Endothelial cell of umbilical vein (primary cell): ENCODE measurements around the gene ACSS2. TPM values are rescaled to one million over a fixed set of nuclear protein-coding genes. Genes with fewer than 3 reads are reported as not detected.

ENCODE experiments used
- BruUV-seq: library from RNA; stranded (reverse); fragments of 400-500 nt; replicated peaks from 2 replicates; lab custom pipeline; 2021; lab: Mats Ljungman, UMichigan
- CTCF ChIA-PET: fragments of 300-600, 350-600 bp; sonication (Branson Sonifier 250); formaldehyde crosslinking; loops from one replicate; lab custom pipeline; 2021; ENCODE audit warnings: antibody characterized with exemption, inconsistent platforms; lab: Charles Lee
- POLR2A ChIA-PET: fragments of 300-600, 350-600 bp; sonication (Branson Sonifier 250); formaldehyde crosslinking; loops from one replicate; lab custom pipeline; 2021; ENCODE audit warnings: antibody characterized with exemption, inconsistent platforms; lab: Charles Lee
- DNase-seq: peaks from one replicate; pipeline ENCODE4 v3.0.0-alpha.2; 2011; ENCODE audit warnings: low read depth, low spot score
- FAIRE-seq: peaks from 2 replicates; lab custom pipeline; 2011; peaks lifted over from hg19 to GRCh38; lab: Jason Lieb, UNC
- H2AFZ ChIP-seq: 2 replicates; pipeline ENCODE4 v1.6.0; 2012; ENCODE audit warnings: low read depth, low read length, control low read depth, inconsistent platforms
- H3K27ac ChIP-seq: 2 replicates; pipeline ENCODE4 v1.5.1; 2011; ENCODE audit warnings: low read depth, mild to moderate bottlenecking, control low read depth, low read length, moderate library complexity; ENCODE audit not compliant: insufficient read depth
- H3K27me3 ChIP-seq, 2 experiments: 2 replicates each; pipeline versions ENCODE4 v1.6.0 to v1.6.1; 2011; ENCODE audit warnings: low read length in 2 of 2, mixed read lengths in 1 of 2; ENCODE audit not compliant: control insufficient read depth in 2 of 2, insufficient read depth in 2 of 2
- H3K36me3 ChIP-seq, 2 experiments: 2 replicates in 1 of 2; 3 replicates in 1 of 2; pipeline ENCODE4 v1.5.1; 2011; ENCODE audit warnings: low read length in 2 of 2, mild to moderate bottlenecking in 1 of 2, moderate library complexity in 1 of 2; ENCODE audit not compliant: control insufficient read depth in 2 of 2, insufficient read depth in 2 of 2; ENCODE audit errors: extremely low read depth in 1 of 2
- H3K4me1 ChIP-seq: 3 replicates; pipeline ENCODE4 v1.5.1; 2011; ENCODE audit warnings: mild to moderate bottlenecking, low read length; ENCODE audit not compliant: control insufficient read depth, insufficient read depth; ENCODE audit errors: extremely low read depth
- H3K4me2 ChIP-seq: 2 replicates; pipeline ENCODE4 v1.6.1; 2011; ENCODE audit warnings: low read length, control low read depth, mixed read lengths; ENCODE audit not compliant: insufficient read depth
- H3K4me3 ChIP-seq, 3 experiments: fragments of 200-600 bp in 1 of 3; sonication (generic), shearing (Covaris generic) in 1 of 3; replicated peaks in 1 of 3; 2 replicates each; pipeline ENCODE4 v1.5.1; 2011 to 2016; ENCODE audit warnings: control low read depth in 3 of 3, low read length in 3 of 3, mild to moderate bottlenecking in 2 of 3, inconsistent platforms in 1 of 3, low read depth in 1 of 3, moderate library complexity in 1 of 3; ENCODE audit not compliant: insufficient read depth in 1 of 3
- H3K79me2 ChIP-seq: 2 replicates; pipeline ENCODE4 v1.6.0; 2012; ENCODE audit warnings: low read length, inconsistent platforms; ENCODE audit not compliant: control insufficient read depth, insufficient read depth
- H3K9ac ChIP-seq: replicated peaks from 2 replicates; pipeline ENCODE3; 2011; ENCODE audit warnings: low read length, control low read depth; ENCODE audit not compliant: insufficient read depth; ENCODE audit errors: extremely low read depth
- H3K9me1 ChIP-seq: replicated peaks from 3 replicates; pipeline ENCODE4 v1.6.0; 2011; ENCODE audit warnings: mild to moderate bottlenecking, low read length; ENCODE audit not compliant: control insufficient read depth, insufficient read depth; ENCODE audit errors: extremely low read depth
- H3K9me3 ChIP-seq: replicated peaks from 2 replicates; pipeline ENCODE4 v1.5.1; 2012; ENCODE audit warnings: low read length, inconsistent platforms; ENCODE audit not compliant: control insufficient read depth, insufficient read depth
- H4K20me1 ChIP-seq: replicated peaks from 2 replicates; pipeline ENCODE3; 2011; ENCODE audit warnings: mild to moderate bottlenecking, low read length; ENCODE audit not compliant: control insufficient read depth, insufficient read depth; ENCODE audit errors: extremely low read depth
- EZH2 ChIP-seq: IDR thresholded peaks from 2 replicates; pipeline ENCODE4 v1.6.1; 2012; ENCODE audit warnings: borderline replicate concordance, low read depth, mild to moderate bottlenecking, moderate library complexity, low read length, inconsistent platforms; ENCODE audit not compliant: severe bottlenecking
- FOS ChIP-seq: IDR thresholded peaks from 2 replicates; pipeline ENCODE4 v1.6.1; 2011; ENCODE audit warnings: mild to moderate bottlenecking, low read length, moderate library complexity, borderline replicate concordance; ENCODE audit not compliant: insufficient read depth
- GATA2 ChIP-seq: IDR thresholded peaks from 2 replicates; pipeline ENCODE4 v1.7.0; 2011; ENCODE audit warnings: low read depth, mild to moderate bottlenecking, moderate library complexity, mixed read lengths, low read length; ENCODE audit not compliant: insufficient read length, insufficient read depth
- JUN ChIP-seq: IDR thresholded peaks from 2 replicates; pipeline ENCODE4 v1.6.1; 2011; ENCODE audit warnings: borderline replicate concordance, low read depth; ENCODE audit not compliant: insufficient read length, insufficient read depth
- MYC ChIP-seq: IDR thresholded peaks from one replicate; pipeline ENCODE4 v1.6.1; 2011; ENCODE audit warnings: mild to moderate bottlenecking, low read depth, low read length
- POLR2A ChIP-seq: IDR thresholded peaks from 2 replicates; pipeline ENCODE4 v1.6.1; 2012; ENCODE audit warnings: low read depth, mild to moderate bottlenecking, control low read depth, low read length
- POLR2AphosphoS5 ChIP-seq: IDR thresholded peaks from 2 replicates; pipeline ENCODE4 v1.6.1; 2012; ENCODE audit warnings: low read depth, mild to moderate bottlenecking, control low read depth, low read length, moderate library complexity; ENCODE audit not compliant: insufficient read depth
- dilution Hi-C: fragments of 300-500 bp; cut with MboI; formaldehyde crosslinking; loops from one replicate; pipeline ENCODE4 v1.15.0; 2019; ENCODE audit warnings: low sequenced_read_pairs; ENCODE audit not compliant: extremely low pct_ligation_motif_present
- intact Hi-C: fragments of 100-400 bp; cut with micrococcal nuclease; formaldehyde crosslinking; loops from one replicate; pipeline ENCODE4 v1.10.0; 2022
- polyA plus RNA-seq, 4 experiments: library from polyadenylated mRNA; depleted of rRNA in 3 of 4; stranded (reverse) in 3 of 4; unstranded in 1 of 4; fragments of >200 nt; gene quantifications; 2 replicates each; pipeline versions ENCODE4 v1.2.1 to v1.2.3, GENCODE V29; 2011 to 2012; ENCODE audit warnings: missing spikeins in 1 of 4
- total RNA-seq: library from RNA; stranded (reverse); gene quantifications from 2 replicates; pipeline ENCODE4 v1.2.3, GENCODE V29; 2021
- TF ChIP-seq, protein P1 (sequence below), 2 donors: IDR thresholded peaks; 1 replicate in 1 of 2; 2 replicates in 1 of 2; pipeline ENCODE4 v1.5.1; 2011; ENCODE audit warnings: low read length in 2 of 2, mild to moderate bottlenecking in 2 of 2, moderate library complexity in 2 of 2, control low read depth in 1 of 2, inconsistent platforms in 1 of 2, low read depth in 1 of 2; ENCODE audit not compliant: insufficient read depth in 1 of 2; ENCODE audit errors: extremely low read depth in 1 of 2
- TF ChIP-seq, protein P2 (sequence below): IDR thresholded peaks from 2 replicates; pipeline ENCODE4 v1.6.1; 2011; ENCODE audit not compliant: insufficient read depth, insufficient read length

The ACSS2 gene
- total and polyA plus RNA-seq, 2 donors (not counting 3 experiments of a cell fraction or from before 2014, with no cell fraction given), result 40.7 to 42.3 TPM

DNA sequence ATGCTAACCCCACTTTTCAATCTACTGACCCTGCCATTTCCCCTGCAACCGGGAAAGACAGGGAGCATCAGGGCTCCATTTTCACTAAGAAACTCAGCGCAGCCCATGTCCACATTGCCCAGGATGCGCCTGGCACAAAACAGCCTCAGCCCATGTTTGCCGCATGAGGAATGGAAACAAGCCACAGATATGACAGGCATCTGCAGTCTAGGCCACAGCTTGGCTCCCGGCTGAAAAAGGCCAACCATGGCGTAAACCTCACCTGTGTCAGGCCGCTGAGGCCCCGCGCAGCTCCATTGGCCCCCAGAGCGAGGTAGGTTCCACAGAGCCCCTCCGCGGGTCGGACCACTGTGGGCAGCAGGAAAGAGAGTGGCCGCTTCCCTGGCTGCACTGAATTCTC is 25.4 kb upstream of the ACSS2 start:
- Histone ChIP-seq H3K4me1 (no peaks in the 10 kb centered on the region), H3K4me3 (no peak overlapping the region), H3K9me1 (no peaks in the 10 kb centered on the region), H3K9me3 (no peaks in the 10 kb centered on the region), H3K79me2 (no peaks in the 10 kb centered on the region), H3K4me2 (no peak overlapping the region), H4K20me1 (no peaks in the 10 kb centered on the region), H2AFZ (no peak overlapping the region), H3K27ac (no peak overlapping the region), H3K9ac (no peak overlapping the region), H3K36me3 (no peaks in the 10 kb centered on the region), H3K27me3 (peaks cover 0 to 2% of the 10 kb centered on the region in 2 experiments)
- DNase-seq, result no peak
- no TSS peak for BruUV-seq
- TF ChIP-seq FOS (no peak), JUN (no peak), POLR2AphosphoS5 (no peak), MYC (no peak), POLR2A (no peak), GATA2 (no peak), EZH2 (no peak)
- TF ChIP-seq, protein P1, sequence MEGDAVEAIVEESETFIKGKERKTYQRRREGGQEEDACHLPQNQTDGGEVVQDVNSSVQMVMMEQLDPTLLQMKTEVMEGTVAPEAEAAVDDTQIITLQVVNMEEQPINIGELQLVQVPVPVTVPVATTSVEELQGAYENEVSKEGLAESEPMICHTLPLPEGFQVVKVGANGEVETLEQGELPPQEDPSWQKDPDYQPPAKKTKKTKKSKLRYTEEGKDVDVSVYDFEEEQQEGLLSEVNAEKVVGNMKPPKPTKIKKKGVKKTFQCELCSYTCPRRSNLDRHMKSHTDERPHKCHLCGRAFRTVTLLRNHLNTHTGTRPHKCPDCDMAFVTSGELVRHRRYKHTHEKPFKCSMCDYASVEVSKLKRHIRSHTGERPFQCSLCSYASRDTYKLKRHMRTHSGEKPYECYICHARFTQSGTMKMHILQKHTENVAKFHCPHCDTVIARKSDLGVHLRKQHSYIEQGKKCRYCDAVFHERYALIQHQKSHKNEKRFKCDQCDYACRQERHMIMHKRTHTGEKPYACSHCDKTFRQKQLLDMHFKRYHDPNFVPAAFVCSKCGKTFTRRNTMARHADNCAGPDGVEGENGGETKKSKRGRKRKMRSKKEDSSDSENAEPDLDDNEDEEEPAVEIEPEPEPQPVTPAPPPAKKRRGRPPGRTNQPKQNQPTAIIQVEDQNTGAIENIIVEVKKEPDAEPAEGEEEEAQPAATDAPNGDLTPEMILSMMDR (IDR thresholded peaks at IDR 0.05; ENCODE audit: extremely low read depth in 1 of 2, insufficient read depth in 1 of 2, low read depth in 1 of 2, low read length in 2 of 2), result no peak
- TF ChIP-seq, protein P2, sequence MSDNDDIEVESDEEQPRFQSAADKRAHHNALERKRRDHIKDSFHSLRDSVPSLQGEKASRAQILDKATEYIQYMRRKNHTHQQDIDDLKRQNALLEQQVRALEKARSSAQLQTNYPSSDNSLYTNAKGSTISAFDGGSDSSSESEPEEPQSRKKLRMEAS, result no peak
- CTCF ChIA-PET, result no interaction called here
- dilution Hi-C loops, result no loop called here
- FAIRE-seq, result no peak
- POLR2A ChIA-PET, result no interaction called here
- intact Hi-C loops, result no loop called here
